OCI-LY1 (cell line): Measurements from ENCODE around the gene CDH13.

Experiments used
- EZH2 ChIP-seq: fragments of 200-600 bp; sonication (generic), shearing (Covaris generic); IDR thresholded peaks from 2 replicates; pipeline ENCODE4 v1.8.0; 2017; ENCODE audit warnings: borderline replicate concordance, mixed run types, mild to moderate bottlenecking, antibody characterized with exemption, low read length, moderate library complexity, mixed read lengths
- TF ChIP-seq, protein P1 (sequence below): fragments of 200-600 bp; sonication (generic), shearing (Covaris generic); IDR thresholded peaks from 2 replicates; pipeline ENCODE4 v1.5.1; 2017; ENCODE audit warnings: mild to moderate bottlenecking, antibody characterized with exemption, low read length, moderate library complexity, mixed read lengths

DNA sequence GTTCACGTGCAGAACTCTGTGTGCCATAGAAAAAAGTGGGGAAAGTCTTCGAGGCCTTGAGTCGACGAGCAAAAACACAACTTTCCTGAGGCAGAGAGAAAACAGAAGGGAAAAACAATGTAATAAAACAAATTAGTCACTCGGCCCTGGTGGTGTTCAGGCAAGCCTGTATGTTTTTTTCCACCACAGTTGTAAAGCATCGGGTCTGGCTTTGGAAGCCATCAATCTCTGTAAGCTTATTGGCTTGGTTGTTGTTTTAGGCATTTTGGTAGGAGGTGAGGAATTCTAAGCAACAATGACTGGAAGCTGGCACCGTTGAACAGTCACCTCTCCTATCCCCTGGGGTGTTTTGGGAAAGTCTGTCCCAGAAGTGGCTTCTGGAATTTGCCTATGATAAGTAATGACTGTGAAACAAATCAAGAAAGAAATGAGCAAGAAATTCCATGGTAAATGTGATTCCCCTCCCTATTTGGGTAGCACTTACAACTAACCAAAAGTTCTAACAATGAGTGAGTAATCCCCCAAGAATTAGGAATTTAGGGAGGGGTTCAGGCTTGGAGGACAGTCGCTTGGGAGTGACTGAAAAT lies 2.8 kb downstream of the CDH13 start:
- TF ChIP-seq, protein P1, sequence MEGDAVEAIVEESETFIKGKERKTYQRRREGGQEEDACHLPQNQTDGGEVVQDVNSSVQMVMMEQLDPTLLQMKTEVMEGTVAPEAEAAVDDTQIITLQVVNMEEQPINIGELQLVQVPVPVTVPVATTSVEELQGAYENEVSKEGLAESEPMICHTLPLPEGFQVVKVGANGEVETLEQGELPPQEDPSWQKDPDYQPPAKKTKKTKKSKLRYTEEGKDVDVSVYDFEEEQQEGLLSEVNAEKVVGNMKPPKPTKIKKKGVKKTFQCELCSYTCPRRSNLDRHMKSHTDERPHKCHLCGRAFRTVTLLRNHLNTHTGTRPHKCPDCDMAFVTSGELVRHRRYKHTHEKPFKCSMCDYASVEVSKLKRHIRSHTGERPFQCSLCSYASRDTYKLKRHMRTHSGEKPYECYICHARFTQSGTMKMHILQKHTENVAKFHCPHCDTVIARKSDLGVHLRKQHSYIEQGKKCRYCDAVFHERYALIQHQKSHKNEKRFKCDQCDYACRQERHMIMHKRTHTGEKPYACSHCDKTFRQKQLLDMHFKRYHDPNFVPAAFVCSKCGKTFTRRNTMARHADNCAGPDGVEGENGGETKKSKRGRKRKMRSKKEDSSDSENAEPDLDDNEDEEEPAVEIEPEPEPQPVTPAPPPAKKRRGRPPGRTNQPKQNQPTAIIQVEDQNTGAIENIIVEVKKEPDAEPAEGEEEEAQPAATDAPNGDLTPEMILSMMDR, result no peak
- TF ChIP-seq EZH2, result no peak
